HEK293 (cell line): ENCODE results near the gene HPSE2.

Source experiments
- CTCF ChIP-seq: fragments of 450-650 bp; formaldehyde crosslinking; IDR thresholded peaks from 2 replicates; pipeline ENCODE4 v1.5.1; 2016; ENCODE audit warnings: missing biosample characterization, missing genetic modification characterization
- HIC1 ChIP-seq: fragments of 450-650 bp; formaldehyde crosslinking; IDR thresholded peaks from 2 replicates; pipeline ENCODE4 v1.5.1; 2016; ENCODE audit warnings: missing biosample characterization, missing genetic modification characterization
- HOXA7 ChIP-seq: sonication (generic); formaldehyde crosslinking; IDR thresholded peaks from 2 replicates; pipeline ENCODE4 v1.8.1; 2022; ENCODE audit warnings: missing genetic modification reagents, borderline replicate concordance
- ZNF501 ChIP-seq: fragments of 450-650 bp; formaldehyde crosslinking; IDR thresholded peaks from 2 replicates; pipeline ENCODE4 v1.5.1; 2016; ENCODE audit warnings: missing biosample characterization, missing genetic modification characterization
- ZNF704 ChIP-seq: fragments of 450-650 bp; formaldehyde crosslinking; IDR thresholded peaks from 2 replicates; pipeline ENCODE4 v1.5.1; 2016; ENCODE audit warnings: missing biosample characterization, missing genetic modification characterization
- ZNF843 ChIP-seq: fragments of 450-650 bp; formaldehyde crosslinking; IDR thresholded peaks from 2 replicates; pipeline ENCODE4 v1.5.1; 2016; ENCODE audit warnings: missing biosample characterization, missing genetic modification characterization

- TF ChIP-seq HOXA7 (CRISPR knock-in tag): no peak
- no peak for TF ChIP-seq CTCF
- TF ChIP-seq ZNF843 (tag by site-specific recombination): no peak
- TF ChIP-seq HIC1 (tag by site-specific recombination): no peak
- TF ChIP-seq ZNF501 (tag by site-specific recombination): no peak
- TF ChIP-seq ZNF704 (tag by site-specific recombination): no peak
These were observed 284.2 kb downstream of the HPSE2 start for GRCh38 chr10:98951269-98952000.
